ENCODE measurements around the gene CSF2. TPM values are rescaled to one million over a fixed set of nuclear protein-coding genes. Genes with fewer than 3 reads are reported as not detected.

CSF2 gene
- polyA plus RNA-seq, 1 donor (not counting 4 experiments of a cell fraction or from before 2014, with no cell fraction given): 7.2 TPM

DNA sequence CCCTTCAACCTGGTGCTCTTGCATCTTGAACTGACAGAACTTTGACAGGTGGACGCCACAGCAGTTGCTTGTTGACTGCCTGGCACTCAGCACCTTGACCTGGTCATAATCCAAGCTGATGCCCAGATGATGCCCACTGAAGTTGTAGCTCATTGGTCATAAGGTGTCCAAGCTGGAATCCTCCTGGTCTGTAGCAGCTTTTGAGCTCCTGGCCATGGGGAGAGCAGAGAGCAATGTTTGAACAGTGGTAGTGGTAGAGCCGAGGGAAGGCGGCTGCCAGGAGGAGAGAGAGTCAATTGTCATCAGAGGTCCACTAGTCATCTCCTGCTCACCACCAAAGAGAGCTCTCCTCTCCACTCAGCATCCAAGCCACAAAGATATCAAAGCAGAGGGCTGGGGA lies 23.3 kb downstream of the CSF2 start:
- FAIRE-seq (no peak), DNase-seq (ENCODE audit: low read depth, low spot score) (no peak)
- H3K27me3 ChIP-seq (ENCODE audit: control insufficient read depth, extremely low read depth, insufficient read depth, low read length): no peaks in the 10 kb centered on the region
- no peak overlapping the region for H2AFZ ChIP-seq (ENCODE audit: control insufficient read depth, low read length)
- H3K4me2 ChIP-seq (ENCODE audit: control insufficient read depth, extremely low read depth, insufficient read depth, low read depth, low read length): no peak overlapping the region
- peaks cover 28% of the 10 kb centered on the region for H3K4me1 ChIP-seq (ENCODE audit: control insufficient read depth, extremely low read depth, insufficient read depth, low read length)
- H4K20me1 ChIP-seq (ENCODE audit: control insufficient read depth, extremely low read depth, insufficient read depth, low read length): no peaks in the 10 kb centered on the region
- H3K36me3 ChIP-seq (ENCODE audit: control insufficient read depth in 2 of 2, extremely low read depth in 1 of 2, insufficient read depth in 2 of 2, low read length in 2 of 2): no peaks in the 10 kb centered on the region
- dilution Hi-C loops (cut with MboI; ENCODE audit: extremely low pct_ligation_motif_present, low sequenced_read_pairs): no loop called here
- no peak overlapping the region for H3K27ac ChIP-seq (ENCODE audit: control insufficient read depth, insufficient read depth, low read length)
- no peak overlapping the region for H3K9ac ChIP-seq (ENCODE audit: control insufficient read depth, extremely low read depth, insufficient read depth, low read length)
- H3K79me2 ChIP-seq (ENCODE audit: control insufficient read depth, insufficient read depth, low read length): no peaks in the 10 kb centered on the region
- H3K9me3 ChIP-seq (ENCODE audit: control insufficient read depth, low read depth, low read length): no peaks in the 10 kb centered on the region
- no peak for TF ChIP-seq EZH2 (IDR thresholded peaks at IDR 0.05; ENCODE audit: low read length)
- TF ChIP-seq, protein P1, sequence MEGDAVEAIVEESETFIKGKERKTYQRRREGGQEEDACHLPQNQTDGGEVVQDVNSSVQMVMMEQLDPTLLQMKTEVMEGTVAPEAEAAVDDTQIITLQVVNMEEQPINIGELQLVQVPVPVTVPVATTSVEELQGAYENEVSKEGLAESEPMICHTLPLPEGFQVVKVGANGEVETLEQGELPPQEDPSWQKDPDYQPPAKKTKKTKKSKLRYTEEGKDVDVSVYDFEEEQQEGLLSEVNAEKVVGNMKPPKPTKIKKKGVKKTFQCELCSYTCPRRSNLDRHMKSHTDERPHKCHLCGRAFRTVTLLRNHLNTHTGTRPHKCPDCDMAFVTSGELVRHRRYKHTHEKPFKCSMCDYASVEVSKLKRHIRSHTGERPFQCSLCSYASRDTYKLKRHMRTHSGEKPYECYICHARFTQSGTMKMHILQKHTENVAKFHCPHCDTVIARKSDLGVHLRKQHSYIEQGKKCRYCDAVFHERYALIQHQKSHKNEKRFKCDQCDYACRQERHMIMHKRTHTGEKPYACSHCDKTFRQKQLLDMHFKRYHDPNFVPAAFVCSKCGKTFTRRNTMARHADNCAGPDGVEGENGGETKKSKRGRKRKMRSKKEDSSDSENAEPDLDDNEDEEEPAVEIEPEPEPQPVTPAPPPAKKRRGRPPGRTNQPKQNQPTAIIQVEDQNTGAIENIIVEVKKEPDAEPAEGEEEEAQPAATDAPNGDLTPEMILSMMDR (optimal IDR thresholded peaks at IDR 0.05 in 1 of 3, IDR thresholded peaks at IDR 0.05 in 1 of 3, conservative IDR thresholded peaks at IDR 0.05 in 1 of 3; ENCODE audit: extremely low read depth in 1 of 3, insufficient read depth in 2 of 3, low read length in 3 of 3): no peak
- H3K4me3 ChIP-seq (ENCODE audit: control insufficient read depth in 2 of 3, extremely low read depth in 1 of 3, insufficient read depth in 2 of 3, low read depth in 1 of 3, low read length in 3 of 3): no peak overlapping the region
- no peaks in the 10 kb centered on the region for H3K9me1 ChIP-seq (ENCODE audit: control insufficient read depth, extremely low read depth, insufficient read depth, low read length)

DNA sequence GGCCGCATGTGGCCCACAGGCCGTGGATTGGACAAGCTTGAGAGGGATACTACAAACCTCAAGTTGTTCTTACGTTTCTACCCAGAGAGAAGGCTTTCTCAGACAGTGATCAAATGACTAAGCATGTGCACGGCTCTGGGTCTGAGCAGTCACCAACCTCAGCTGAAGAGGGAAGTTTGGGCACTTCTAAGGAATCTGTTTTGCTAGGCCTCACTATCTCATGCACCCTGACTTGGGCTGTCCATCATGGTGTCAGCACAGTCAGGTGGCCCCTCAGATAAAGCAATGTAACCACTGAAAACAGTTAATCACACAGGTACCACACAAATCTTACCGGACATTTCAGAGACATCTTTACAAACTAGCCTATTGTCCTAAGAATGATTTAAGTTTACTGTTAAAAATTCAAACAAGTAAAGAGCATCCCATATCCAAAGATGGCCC lies 24.6 kb downstream of the CSF2 start:
- Histone ChIP-seq H3K36me3 (ENCODE audit: control insufficient read depth in 2 of 2, extremely low read depth in 1 of 2, insufficient read depth in 2 of 2, low read length in 2 of 2) (no peaks in the 10 kb centered on the region), H3K9me3 (ENCODE audit: control insufficient read depth, low read depth, low read length) (no peaks in the 10 kb centered on the region), H4K20me1 (ENCODE audit: control insufficient read depth, extremely low read depth, insufficient read depth, low read length) (no peaks in the 10 kb centered on the region), H3K9me1 (ENCODE audit: control insufficient read depth, extremely low read depth, insufficient read depth, low read length) (peaks cover 2% of the 10 kb centered on the region), H3K4me1 (ENCODE audit: control insufficient read depth, extremely low read depth, insufficient read depth, low read length) (peaks cover 40% of the 10 kb centered on the region), H3K27me3 (ENCODE audit: control insufficient read depth, extremely low read depth, insufficient read depth, low read length) (no peaks in the 10 kb centered on the region), H3K4me2 (ENCODE audit: control insufficient read depth, extremely low read depth, insufficient read depth, low read depth, low read length) (no peak overlapping the region), H3K79me2 (ENCODE audit: control insufficient read depth, insufficient read depth, low read length) (no peaks in the 10 kb centered on the region), H2AFZ (ENCODE audit: control insufficient read depth, low read length) (no peak overlapping the region), H3K4me3 (ENCODE audit: control insufficient read depth in 2 of 3, extremely low read depth in 1 of 3, insufficient read depth in 2 of 3, low read depth in 1 of 3, low read length in 3 of 3) (no peak overlapping the region), H3K9ac (ENCODE audit: control insufficient read depth, extremely low read depth, insufficient read depth, low read length) (no peak overlapping the region), H3K27ac (ENCODE audit: control insufficient read depth, insufficient read depth, low read length) (no peak overlapping the region)
- FAIRE-seq: no peak
- no peak for DNase-seq (ENCODE audit: low read depth, low spot score)
- TF ChIP-seq, protein P1 (optimal IDR thresholded peaks at IDR 0.05 in 1 of 3, IDR thresholded peaks at IDR 0.05 in 1 of 3, conservative IDR thresholded peaks at IDR 0.05 in 1 of 3; ENCODE audit: extremely low read depth in 1 of 3, insufficient read depth in 2 of 3, low read length in 3 of 3): no peak
- TF ChIP-seq EZH2 (IDR thresholded peaks at IDR 0.05; ENCODE audit: low read length): no peak
- dilution Hi-C loops (cut with MboI; ENCODE audit: extremely low pct_ligation_motif_present, low sequenced_read_pairs): no loop called here

Data from keratinocyte (primary cell).